HG02798 (cell line): ENCODE data around the gene SPSB3.
"Not testable (repeated sequence)": the region's sequence is repeated elsewhere in the genome, so short reads cannot be mapped to it uniquely, and the experiment has no call there.

ENCODE experiments used
- ATAC-seq: cut with Tn5 transposase; IDR thresholded peaks from one replicate; pipeline ENCODE4 v1.9.1; 2021; ENCODE audit warnings: mild to moderate bottlenecking; ENCODE audit not compliant: unreplicated experiment, poor library complexity

Gene SPSB3

DNA sequence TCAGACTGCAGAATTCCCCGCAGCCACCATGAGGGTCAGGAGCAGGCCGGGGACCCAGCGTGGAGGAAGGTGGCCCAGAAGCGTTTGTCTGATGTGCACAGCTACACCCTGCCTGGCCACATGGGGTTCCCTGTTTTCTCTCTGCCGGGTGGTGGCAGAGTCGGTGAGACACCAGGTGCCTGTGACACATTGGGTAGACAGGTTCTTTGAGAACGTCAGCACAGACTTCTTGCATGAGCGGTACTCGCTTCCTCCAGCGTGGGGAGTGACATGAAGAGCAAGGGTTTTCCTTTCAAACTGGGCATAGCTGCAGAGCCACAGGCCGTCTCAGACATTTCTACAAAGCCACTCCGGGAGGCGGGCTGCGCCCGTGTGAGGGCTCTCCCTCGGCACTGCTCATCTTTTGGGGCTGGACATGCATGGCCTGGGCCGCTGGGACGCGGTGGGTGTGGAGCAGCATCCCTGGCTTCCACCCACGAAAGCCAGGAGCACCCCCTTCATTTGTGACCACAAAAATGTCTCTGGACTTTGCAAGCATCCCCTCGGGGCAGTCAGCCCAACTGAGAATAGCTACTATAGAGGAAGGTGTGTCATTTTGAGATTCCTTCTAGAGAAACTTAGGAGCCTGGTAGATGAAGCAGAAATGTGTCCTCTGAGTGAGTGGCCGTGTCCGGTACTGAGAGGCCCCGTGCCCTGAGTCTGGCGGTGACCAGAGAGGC, 37.0 kb downstream of the SPSB3 start:
- ATAC-seq, result no peak

DNA sequence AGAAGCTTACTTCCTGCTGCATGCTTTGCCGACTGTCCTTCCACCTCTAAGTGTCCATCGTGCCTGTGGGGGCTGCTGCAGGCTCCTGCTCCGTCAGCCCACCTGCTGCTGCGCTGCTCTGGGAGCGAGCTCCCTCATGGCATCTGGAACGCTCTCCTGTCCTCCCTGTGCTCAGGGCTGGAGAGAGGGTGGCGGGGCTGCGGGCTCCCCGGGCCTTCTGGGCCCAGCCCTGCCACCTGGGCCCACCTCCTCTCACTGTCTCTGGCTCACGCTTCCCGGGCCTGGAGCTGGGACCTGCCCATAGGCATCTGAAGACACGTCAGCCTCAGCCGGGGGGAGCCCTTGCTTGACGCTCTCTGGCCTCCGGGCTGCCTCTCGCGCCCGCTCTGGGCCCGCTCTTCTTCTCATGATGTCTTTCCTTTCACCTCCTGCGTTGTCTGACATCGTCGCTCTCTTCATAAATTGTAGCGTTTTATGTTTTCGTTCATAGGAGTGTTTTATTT, 38.0 kb downstream of the SPSB3 start:
- ATAC-seq, result no peak

DNA sequence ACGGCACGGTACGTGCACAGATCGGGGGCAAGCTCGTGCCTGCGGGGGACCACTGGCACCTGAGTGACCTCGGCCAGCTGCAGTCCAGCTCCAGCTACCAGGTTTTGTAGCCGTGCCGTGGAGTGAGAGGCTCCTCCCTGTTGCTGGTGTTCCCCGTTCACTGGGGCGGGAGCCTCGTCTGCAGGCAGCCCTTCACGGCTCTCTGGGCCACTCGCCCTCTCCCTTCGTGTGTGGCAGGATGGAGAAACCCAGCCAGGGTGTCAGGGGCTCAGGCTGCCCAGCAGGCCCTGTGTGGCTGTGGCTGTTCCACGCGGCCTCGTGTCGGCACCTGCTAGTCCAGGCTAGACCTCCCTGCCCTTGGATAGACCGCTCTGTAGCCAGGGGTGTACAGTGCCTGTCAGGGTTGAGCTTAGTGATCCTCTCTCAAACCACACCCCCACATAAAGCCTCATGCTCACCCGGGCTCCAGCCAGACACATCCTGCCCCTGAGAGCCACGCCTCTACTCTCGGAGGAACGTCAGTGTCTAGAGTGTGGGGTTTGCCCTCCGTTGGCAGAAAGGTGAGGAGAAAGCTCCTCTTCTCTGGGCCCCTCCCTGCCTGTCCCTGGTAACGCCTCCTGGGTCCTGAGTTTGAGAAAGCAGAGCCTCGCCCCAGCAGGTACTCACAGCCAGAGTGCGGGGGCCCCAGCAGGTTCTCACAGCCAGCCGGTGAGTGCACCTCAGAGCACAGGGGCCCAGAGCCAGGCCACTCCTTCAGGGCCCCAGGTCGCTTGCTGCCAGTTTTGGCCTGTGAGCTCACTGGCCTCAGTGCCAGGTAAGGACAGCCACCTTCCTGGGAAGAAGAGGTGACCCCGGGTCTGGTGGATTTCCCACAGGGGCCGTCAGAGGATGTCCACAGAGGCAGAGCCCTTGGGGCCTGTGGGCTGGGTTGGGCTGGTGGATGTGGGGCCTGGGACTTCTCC, 38.7 kb downstream of the SPSB3 start:
- ATAC-seq, result no peak

DNA sequence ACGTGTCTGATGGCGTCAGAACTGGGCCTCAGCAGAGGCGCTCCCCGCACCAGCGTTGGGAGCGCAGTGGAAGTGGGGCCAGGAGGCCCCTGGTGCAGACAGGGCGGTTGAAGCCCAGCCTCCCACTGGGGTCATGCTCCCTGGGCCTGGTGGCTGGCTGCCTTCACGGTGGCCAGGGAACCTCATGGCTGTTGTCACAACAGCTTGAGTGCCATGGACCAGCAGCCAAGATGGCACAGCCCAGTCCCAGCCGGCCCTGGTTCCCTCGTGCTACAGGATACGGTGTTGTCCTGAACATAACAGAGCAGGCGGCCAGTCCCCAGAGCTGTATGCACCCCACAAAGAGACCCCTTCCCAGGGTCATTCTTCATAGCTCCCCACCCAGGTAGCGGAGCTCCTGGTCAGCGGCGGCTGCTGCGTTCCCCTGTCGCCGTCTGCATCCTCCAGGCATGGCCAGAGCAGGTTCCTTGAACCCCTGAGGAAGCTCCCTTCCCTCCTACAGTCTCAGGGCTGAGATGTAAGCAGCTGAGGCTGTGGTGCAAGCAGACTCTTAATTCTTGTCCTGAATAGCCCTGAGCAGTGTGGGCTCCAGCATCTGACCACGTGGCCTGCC, 40.7 kb downstream of the SPSB3 start:
- no peak for ATAC-seq

DNA sequence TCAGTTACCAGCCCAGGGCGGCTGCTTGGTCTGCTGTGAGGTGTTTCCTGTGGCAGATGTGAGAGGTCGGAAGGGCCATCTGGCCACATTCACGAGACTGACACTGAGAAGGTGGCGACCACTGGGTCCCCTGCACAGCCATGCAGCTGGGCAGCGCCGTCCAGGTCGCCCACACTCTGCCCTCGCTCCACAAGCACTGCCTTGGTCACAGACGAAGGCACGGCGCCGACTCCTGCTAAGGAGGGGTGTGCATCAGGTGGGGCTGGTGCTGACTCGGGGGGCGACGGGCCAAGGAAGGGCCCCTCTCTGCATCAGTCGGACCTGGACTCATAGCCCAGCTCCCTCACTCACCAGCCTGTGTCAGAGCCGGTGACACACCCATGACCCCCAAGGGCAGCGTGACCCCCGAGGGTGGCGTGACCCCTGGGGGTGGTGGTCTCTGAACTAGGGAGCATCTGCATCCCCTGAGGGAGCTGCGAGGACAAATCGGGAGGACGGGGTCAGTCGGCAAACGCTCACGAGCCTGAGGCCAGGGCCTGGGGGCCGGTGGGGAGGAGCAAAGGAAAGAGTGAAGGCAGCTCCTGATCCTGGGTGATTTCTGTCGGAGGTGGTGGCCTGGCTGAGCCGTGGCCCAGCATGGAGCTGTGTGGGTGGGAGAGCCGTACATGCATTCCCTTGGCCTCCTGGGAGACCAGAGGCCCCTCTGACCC, 41.4 kb downstream of the SPSB3 start:
- ATAC-seq, result no peak

DNA sequence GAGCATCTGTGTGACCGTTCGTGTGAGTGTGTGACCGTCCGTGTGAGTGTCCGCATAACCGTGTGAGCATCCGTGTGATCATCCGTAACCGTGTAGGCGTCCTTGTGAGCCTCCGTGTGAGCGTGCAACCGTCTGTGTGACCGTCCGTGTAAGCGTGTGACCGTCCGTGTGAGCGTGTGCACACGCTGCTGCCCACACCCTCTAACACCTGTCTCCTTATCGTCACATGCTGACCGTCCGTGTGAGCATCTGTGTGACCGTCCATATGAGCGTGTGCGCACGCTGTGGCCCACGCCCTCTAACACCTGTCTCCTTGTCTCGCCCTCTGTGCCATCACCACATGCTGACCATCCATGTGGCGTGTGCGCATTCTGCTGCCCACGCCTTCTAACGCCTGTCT, 42.1 kb downstream of the SPSB3 start:
- no peak for ATAC-seq

DNA sequence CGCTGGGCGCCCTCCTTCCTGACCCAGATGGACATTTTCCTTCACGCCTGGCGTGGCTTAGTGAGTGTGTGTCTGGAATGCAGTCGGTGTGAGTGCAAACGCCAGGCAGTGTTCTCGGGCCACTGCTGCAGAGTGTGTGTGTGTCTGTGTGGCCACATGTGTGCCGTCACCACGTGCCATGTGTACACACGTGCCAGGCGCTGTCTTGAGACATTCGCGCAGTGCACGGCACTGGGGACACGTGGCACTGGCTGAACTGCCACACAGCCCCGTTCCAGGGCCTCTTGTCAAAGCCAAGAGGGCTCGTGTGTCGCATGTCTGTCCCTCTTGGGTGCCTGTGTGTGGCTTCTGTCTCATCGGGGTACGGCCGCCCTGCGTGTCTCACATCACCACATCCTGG, 47.6 kb downstream of the SPSB3 start:
- no peak for ATAC-seq

DNA sequence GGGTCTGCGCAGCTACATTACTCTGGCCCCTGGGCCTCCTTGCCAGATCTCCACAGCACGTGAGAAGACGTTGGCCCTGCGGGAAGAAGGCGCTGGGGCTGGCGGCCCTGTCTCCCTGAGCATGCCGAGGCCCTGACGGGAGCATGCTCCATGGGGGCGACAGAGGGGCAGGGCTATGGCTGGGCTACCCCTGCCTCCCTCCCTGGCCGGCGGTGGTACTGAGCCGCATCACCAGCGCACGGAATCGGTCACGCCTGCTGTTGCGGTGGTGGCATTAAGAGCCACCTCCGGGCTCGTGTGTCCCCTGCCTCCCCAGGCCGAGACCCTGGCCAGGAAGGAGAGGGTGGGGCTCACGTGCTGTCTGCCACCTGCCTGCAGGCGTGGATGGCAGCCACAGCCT, 48.2 kb downstream of the SPSB3 start:
- no peak for ATAC-seq

DNA sequence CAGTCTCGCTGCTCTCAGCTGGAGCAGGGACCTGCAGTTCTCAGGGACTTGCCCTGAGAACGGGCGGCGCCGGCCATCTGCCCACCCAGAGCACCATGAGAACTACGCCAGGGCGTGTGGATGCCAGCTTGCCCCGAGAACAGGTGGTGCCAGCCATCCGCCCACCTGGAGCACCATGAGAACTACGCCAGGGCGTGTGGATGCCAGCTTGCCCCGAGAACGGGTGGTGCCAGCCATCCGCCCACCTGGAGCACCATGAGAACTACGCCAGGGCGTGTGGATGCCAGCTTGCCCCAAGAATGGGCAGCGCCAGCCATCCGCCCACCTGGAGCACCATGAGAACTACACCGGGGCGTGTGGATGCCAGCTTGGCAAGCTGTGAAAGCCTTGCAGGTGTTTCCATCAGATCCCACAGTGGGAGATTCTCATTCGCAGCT, 49.8 kb downstream of the SPSB3 start:
- ATAC-seq, result not testable (repeated sequence)

DNA sequence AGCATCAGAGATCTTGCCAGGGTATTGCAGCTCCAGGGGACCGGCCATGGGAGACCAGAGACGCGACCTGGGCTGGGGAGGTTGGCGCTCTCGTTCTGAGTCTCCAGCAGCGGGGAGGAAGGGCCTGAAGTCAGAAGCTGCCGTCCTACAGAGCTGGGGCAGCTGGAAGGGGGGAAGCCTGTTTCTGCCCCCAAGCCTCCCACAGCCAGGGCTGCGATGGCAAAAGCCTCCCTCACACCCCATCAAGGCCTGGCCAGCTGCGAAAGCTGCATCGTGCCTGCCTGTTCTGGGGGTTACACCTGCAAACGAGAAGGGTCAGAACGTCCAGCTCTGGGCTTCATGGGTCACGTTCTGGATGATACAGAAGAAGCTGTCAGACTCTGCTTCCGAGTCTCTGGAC, 50.3 kb downstream of the SPSB3 start:
- ATAC-seq, result no peak

DNA sequence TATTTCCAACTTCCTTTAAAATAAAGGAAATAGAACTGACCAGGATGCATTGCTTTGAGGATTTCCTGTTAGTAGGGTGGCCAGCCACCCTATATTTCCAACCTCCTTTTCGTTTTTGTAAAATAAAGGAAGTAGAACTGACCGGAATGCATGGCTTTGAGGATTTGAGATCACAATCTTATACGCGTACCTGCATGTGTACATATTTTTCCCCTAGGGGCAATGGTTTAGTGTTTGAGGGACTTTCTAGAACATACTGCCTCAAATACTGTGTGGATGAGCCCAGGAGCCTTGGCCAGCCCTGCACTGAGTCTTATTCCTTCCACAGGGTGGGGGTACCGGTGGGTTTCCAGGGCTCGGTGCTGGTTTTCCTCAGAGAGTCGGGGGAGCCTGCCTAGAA, 50.8 kb downstream of the SPSB3 start:
- ATAC-seq, result no peak

DNA sequence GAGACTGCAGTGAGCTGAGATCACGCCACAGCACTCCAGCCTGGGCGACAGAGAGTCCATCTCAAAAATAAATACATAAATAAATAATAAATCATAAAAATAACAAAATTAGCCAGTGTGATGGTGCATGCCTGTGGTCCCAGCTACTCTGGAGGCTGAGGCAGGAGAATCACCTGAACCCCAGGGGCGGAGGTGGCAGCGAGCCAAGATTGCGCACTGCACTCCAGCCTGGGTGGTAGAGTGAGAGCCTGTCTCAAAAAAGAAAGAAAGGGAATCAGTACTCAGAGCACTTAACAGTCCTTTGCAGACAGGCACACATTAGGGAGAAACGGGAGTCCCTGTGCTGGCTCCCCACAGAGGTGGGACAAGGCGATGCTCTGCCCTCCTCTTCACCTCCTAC, 51.3 kb downstream of the SPSB3 start:
- ATAC-seq, result no peak

DNA sequence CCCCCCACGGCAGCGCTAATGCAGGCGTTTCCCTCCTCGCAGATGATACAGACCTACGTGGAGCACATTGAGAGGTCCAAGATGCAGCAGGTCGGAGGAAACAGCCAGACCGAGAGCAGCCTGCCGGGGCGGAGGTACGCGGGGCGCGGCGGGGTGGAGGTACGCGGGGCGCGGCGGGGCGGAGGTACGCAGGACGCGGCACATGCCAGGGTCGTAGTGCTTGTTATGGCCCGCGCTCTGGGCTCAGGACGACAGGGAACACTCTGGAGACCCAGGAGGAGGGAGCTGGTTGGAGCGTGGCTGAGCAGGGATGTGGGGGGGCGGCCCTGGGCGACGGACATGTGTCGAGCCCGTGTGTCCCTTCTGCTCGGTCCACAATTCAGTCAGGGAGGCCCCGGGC, 52.9 kb downstream of the SPSB3 start:
- no peak for ATAC-seq

DNA sequence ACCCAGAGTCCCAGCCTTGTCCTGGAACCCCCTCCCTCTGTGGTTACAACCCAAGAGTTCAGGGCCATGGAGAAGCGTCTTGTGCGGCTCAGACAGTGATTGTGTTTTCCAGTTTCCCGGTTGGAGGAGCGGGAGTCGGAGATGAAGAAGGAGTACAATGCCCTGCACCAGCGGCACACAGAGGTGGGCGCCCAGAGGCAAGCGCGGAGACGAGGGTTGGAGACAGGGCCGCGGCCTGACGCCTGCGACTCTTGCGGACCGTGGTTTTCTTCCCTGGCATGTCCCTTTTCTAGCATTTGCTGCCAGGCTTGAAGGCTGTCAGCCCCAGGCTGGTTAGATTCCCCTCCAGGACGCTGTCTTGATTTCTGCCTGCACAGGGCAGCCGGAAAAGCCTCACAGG, 53.3 kb downstream of the SPSB3 start:
- ATAC-seq, result no peak

DNA sequence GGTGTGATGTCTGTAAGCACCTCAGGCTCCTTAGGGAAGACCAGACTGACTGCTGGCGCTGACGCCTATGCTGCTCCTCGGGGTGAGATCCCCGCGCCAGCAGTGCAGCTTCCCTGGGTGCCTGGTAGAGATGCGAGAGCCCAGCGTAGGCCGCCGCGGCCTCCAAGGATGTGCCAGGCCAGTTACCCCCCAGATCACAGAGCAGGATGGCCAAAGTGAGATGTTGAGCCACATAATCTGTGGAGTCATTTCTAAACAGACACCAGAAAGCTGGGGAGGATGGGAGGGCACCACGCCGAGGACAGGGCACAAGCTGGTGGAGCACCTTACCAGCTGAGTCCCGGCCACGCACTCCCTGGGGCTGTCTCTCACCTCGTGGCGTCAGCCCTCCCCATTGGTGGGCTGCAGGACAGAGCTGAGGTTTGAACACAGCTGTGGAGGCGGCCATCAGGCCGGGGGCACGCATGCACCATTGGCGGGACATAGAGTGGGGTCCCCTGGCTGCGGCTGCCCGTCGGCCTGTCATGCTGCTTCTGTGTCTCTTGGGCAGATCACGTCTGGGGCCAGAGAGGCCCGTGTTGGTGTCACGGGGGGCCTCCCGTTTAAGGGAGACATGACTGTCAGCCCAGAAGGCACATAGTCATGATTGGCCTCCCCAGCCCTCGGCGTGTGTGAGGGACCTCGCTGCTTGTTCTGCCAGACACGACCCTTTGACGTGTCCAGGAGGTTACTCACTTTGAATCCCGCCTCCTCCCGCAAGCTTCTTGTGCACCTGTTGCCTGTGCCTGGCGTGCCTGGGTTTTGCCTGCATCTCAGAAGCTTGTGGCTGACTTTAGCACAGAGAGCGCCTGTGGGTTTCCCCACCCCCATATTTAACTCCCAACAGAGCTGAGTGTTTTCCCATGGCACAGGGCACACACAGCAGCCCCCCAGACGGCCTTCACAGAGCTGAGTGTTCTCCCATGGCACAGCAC, 54.4 kb downstream of the SPSB3 start:
- ATAC-seq, result no peak
